ENCODE results near the gene SLC7A9. TPM values are rescaled to one million over a fixed set of nuclear protein-coding genes. Genes with fewer than 3 reads are reported as not detected.

The SLC7A9 gene
- polyA plus RNA-seq, 1 donor from 2014 or later, result 2.5 TPM

DNA sequence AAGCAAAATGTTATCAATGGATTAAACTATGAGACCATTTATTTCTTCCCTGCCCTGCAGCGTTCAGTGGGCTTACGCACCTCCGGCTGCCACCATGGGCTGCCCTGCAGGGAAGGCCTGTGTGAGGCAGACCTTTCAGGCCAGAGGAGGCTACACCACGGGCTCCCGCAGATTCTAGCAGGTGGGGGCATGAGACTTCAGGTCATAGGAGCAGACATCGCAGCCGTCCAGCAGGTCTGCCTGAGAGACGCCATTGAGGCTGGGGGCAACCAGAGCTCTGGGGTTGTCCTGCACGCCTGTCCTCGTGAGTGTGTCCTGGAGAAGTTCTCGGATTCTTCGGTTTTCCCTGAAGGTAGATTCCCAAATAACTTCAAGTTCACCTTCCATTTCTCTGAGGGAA lies 9.4 kb upstream of the SLC7A9 start:
- Histone ChIP-seq H2AFZ (ENCODE audit: low read depth, low read length) (no peak overlapping the region), H3K4me3 (ENCODE audit: low read length) (no peak overlapping the region), H3K9ac (ENCODE audit: low read length) (no peak overlapping the region), H3K9me3 (ENCODE audit: low read length) (no peaks in the 10 kb centered on the region), H3K79me2 (replicated peaks; ENCODE audit: insufficient read depth, low read length) (no peaks in the 10 kb centered on the region), H4K20me1 (ENCODE audit: insufficient read depth) (no peaks in the 10 kb centered on the region), H3K36me3 (ENCODE audit: insufficient read depth, low read length) (no peaks in the 10 kb centered on the region), H3K27me3 (ENCODE audit: insufficient read depth, low read depth, low read length) (no peaks in the 10 kb centered on the region), H3K9me2 (ENCODE audit: insufficient read depth, low read length) (no peaks in the 10 kb centered on the region), H3F3A (ENCODE audit: insufficient read depth, low read length, poor library complexity, severe bottlenecking) (no peaks in the 10 kb centered on the region), H3K27ac (ENCODE audit: low read length) (no peak overlapping the region), H3K4me2 (ENCODE audit: low read length) (no peak overlapping the region)
- TF ChIP-seq EZH2 (IDR thresholded peaks at IDR 0.05; ENCODE audit: borderline replicate concordance, insufficient read depth, low read length, poor library complexity, severe bottlenecking) (no peak), MXI1 (conservative IDR thresholded peaks at IDR 0.05; ENCODE audit: poor library complexity, severe bottlenecking) (no peak), CTCF (IDR thresholded peaks at IDR 0.05; ENCODE audit: poor library complexity, severe bottlenecking) (no peak), TAF1 (IDR thresholded peaks at IDR 0.05; ENCODE audit: low read depth) (no peak), POLR2AphosphoS5 (IDR thresholded peaks at IDR 0.05) (no peak), EP300 (conservative IDR thresholded peaks at IDR 0.05; ENCODE audit: poor library complexity, severe bottlenecking) (no peak), SMC3 (conservative IDR thresholded peaks at IDR 0.05; ENCODE audit: poor library complexity) (no peak), REST (IDR thresholded peaks at IDR 0.05; ENCODE audit: borderline replicate concordance) (no peak), RAD21 (conservative IDR thresholded peaks at IDR 0.05) (no peak)

- H3K79me2 ChIP-seq (replicated peaks; ENCODE audit: insufficient read depth, low read length), result no peaks in the 10 kb centered on the region
- H3K4me3 ChIP-seq (ENCODE audit: low read length), result no peak overlapping the region
- no peaks in the 10 kb centered on the region for H4K20me1 ChIP-seq (ENCODE audit: insufficient read depth)
- no peaks in the 10 kb centered on the region for H3K9me3 ChIP-seq (ENCODE audit: low read length)
- no peak overlapping the region for H3K9ac ChIP-seq (ENCODE audit: low read length)
- H3K27me3 ChIP-seq (ENCODE audit: insufficient read depth, low read depth, low read length), result no peaks in the 10 kb centered on the region
- no peak overlapping the region for H2AFZ ChIP-seq (ENCODE audit: low read depth, low read length)
- H3K9me2 ChIP-seq (ENCODE audit: insufficient read depth, low read length), result no peaks in the 10 kb centered on the region
- H3F3A ChIP-seq (ENCODE audit: insufficient read depth, low read length, poor library complexity, severe bottlenecking), result no peaks in the 10 kb centered on the region
- no peak overlapping the region for H3K4me2 ChIP-seq (ENCODE audit: low read length)
- no peaks in the 10 kb centered on the region for H3K36me3 ChIP-seq (ENCODE audit: insufficient read depth, low read length)
- H3K27ac ChIP-seq (ENCODE audit: low read length), result no peak overlapping the region
- no peak for TF ChIP-seq CTCF (IDR thresholded peaks at IDR 0.05; ENCODE audit: poor library complexity, severe bottlenecking)
- TF ChIP-seq POLR2AphosphoS5 (IDR thresholded peaks at IDR 0.05), result no peak
- TF ChIP-seq SMC3 (conservative IDR thresholded peaks at IDR 0.05; ENCODE audit: poor library complexity), result no peak
- TF ChIP-seq TAF1 (IDR thresholded peaks at IDR 0.05; ENCODE audit: low read depth), result no peak
- no peak for TF ChIP-seq EP300 (conservative IDR thresholded peaks at IDR 0.05; ENCODE audit: poor library complexity, severe bottlenecking)
- no peak for TF ChIP-seq RAD21 (conservative IDR thresholded peaks at IDR 0.05)
- no peak for TF ChIP-seq MXI1 (conservative IDR thresholded peaks at IDR 0.05; ENCODE audit: poor library complexity, severe bottlenecking)
Observed at GRCh38 chr19:32877977-32878745, 8.6 kb upstream of the SLC7A9 start.

Measured in neural cell (in vitro differentiated cells).